ENCODE data around the gene MTURN. TPM values are rescaled to one million over a fixed set of nuclear protein-coding genes. Genes with fewer than 3 reads are reported as not detected.
A peak's percentile ranks its signal among the peaks of the same experiment; 100 is the strongest.

Gene MTURN
- total RNA-seq, 1 donor from 2014 or later = 40.9 TPM

GRCh38 chr7:30112103-30112713 is 22.6 kb upstream of the MTURN start:
- H3K36me3 ChIP-seq = no peaks in the 10 kb centered on the region
- no peaks in the 10 kb centered on the region for H3K27me3 ChIP-seq
- peaks cover 9 to 13% of the 10 kb centered on the region in 2 donors for H3K9me3 ChIP-seq
- H3K4me1 ChIP-seq = peaks cover 0 to 7% of the 10 kb centered on the region in 2 donors
- no peak overlapping the region for H3K4me3 ChIP-seq
- no peak for DNase-seq (ENCODE audit: low spot score in 2 of 2)
- intact Hi-C loops (cut with DNase I) = no loop called here
- TF ChIP-seq CTCF (IDR thresholded peaks at IDR 0.05) = no peak
- no peak overlapping the region for H3K27ac ChIP-seq

- H3K27me3 ChIP-seq = no peaks in the 10 kb centered on the region
- intact Hi-C loops (cut with DNase I) = no loop called here
- no peak overlapping the region for H3K27ac ChIP-seq
- TF ChIP-seq CTCF (IDR thresholded peaks at IDR 0.05) = no peak
- DNase-seq (ENCODE audit: low spot score in 2 of 2) = no peak
- H3K4me3 ChIP-seq = no peak overlapping the region
- peaks cover 0 to 11% of the 10 kb centered on the region in 2 donors for H3K4me1 ChIP-seq
- H3K36me3 ChIP-seq = no peaks in the 10 kb centered on the region
- H3K9me3 ChIP-seq = peaks cover 7 to 9% of the 10 kb centered on the region in 2 donors
Measured at GRCh38 chr7:30113144-30113543, 21.6 kb upstream of the MTURN start.

GRCh38 chr7:30114536-30115238 is 20.1 kb upstream of the MTURN start:
- Histone ChIP-seq H3K9me3 (peaks cover 7 to 9% of the 10 kb centered on the region in 2 donors), H3K36me3 (no peaks in the 10 kb centered on the region), H3K27me3 (no peaks in the 10 kb centered on the region), H3K4me1 (peaks cover 0 to 11% of the 10 kb centered on the region in 2 donors), H3K27ac (no peak overlapping the region), H3K4me3 (no peak overlapping the region)
- intact Hi-C loops (cut with DNase I) = no loop called here
- no peak for DNase-seq (ENCODE audit: low spot score in 2 of 2)
- TF ChIP-seq CTCF (IDR thresholded peaks at IDR 0.05) = no peak

- intact Hi-C loops (cut with DNase I) = loop anchor here (2.0 kb wide), 3 partner anchors 19 to 47 kb away; partner anchors contain the start of gene MTURN
- TF ChIP-seq CTCF (IDR thresholded peaks at IDR 0.05) = no peak
Measured at GRCh38 chr7:30115709-30116297, 19.0 kb upstream of the MTURN start.

GRCh38 chr7:30116771-30117170 is 18.0 kb upstream of the MTURN start:
- TF ChIP-seq CTCF (IDR thresholded peaks at IDR 0.05) = no peak
- peak overlapping the region; percentile 62 to 84 for H3K27ac ChIP-seq
- H3K36me3 ChIP-seq = no peaks in the 10 kb centered on the region
- peaks cover 0 to 11% of the 10 kb centered on the region in 2 donors for H3K4me1 ChIP-seq
- peaks cover 7 to 9% of the 10 kb centered on the region in 2 donors for H3K9me3 ChIP-seq
- H3K4me3 ChIP-seq = no peak overlapping the region
- no peaks in the 10 kb centered on the region for H3K27me3 ChIP-seq
- intact Hi-C loops (cut with DNase I) = loop anchor here (2.0 kb wide), 3 partner anchors 18 to 48 kb away; partner anchors contain the start of gene MTURN
- DNase-seq (ENCODE audit: low spot score in 2 of 2) = peak; percentile 18 to 92

More at GRCh38 chr7:30115709-30116297, 19.0 kb upstream of the MTURN start:
- H3K27me3 ChIP-seq = no peaks in the 10 kb centered on the region
- peaks cover 7 to 9% of the 10 kb centered on the region in 2 donors for H3K9me3 ChIP-seq
- H3K36me3 ChIP-seq = no peaks in the 10 kb centered on the region
- peak overlapping the region in 1 of 2 donors; percentile 84 for H3K27ac ChIP-seq
- DNase-seq (ENCODE audit: low spot score in 2 of 2) = no peak
- H3K4me3 ChIP-seq = no peak overlapping the region
- H3K4me1 ChIP-seq = peaks cover 0 to 11% of the 10 kb centered on the region in 2 donors

Measured in ascending aorta (tissue), 2 donors.